GM12801 (cell line): ENCODE measurements around the gene C16orf90.

Experiments used
- CTCF ChIP-seq: IDR thresholded peaks from one replicate; pipeline ENCODE4 v1.5.1; 2011; ENCODE audit warnings: control low read depth; ENCODE audit not compliant: insufficient read length; ENCODE audit errors: extremely low read depth

C16orf90 gene

GRCh38 chr16:3486506-3487215 is 8.6 kb downstream of the C16orf90 start:
- TF ChIP-seq CTCF = no peak

- TF ChIP-seq CTCF = no peak
Measured at GRCh38 chr16:3485821-3486505, 9.3 kb downstream of the C16orf90 start.

GRCh38 chr16:3485097-3485745 is 10.1 kb downstream of the C16orf90 start:
- TF ChIP-seq CTCF = no peak

GRCh38 chr16:3484318-3485096 is 10.8 kb downstream of the C16orf90 start:
- no peak for TF ChIP-seq CTCF

- no peak for TF ChIP-seq CTCF
Measured at GRCh38 chr16:3482659-3483241, 12.5 kb downstream of the C16orf90 start.

GRCh38 chr16:3481696-3482658 is 13.3 kb downstream of the C16orf90 start:
- TF ChIP-seq CTCF = no peak
